Mucosa of rectum (tissue), 2 donors: ENCODE data around the gene ADPGK.

ENCODE experiments used
- H3K27ac ChIP-seq, 2 donors: one replicate each; pipeline ENCODE4 v1.7.0; 2013; ENCODE audit warnings: inconsistent platforms in 2 of 2, low read depth in 2 of 2, low read length in 2 of 2
- H3K27me3 ChIP-seq, 2 donors: one replicate each; pipeline ENCODE4 v1.7.0; 2013; ENCODE audit warnings: low read length in 2 of 2; ENCODE audit not compliant: control insufficient read depth in 2 of 2, insufficient read depth in 2 of 2
- H3K36me3 ChIP-seq, 2 donors: one replicate each; pipeline ENCODE4 v1.7.0; 2013; ENCODE audit warnings: low read length in 2 of 2; ENCODE audit not compliant: control insufficient read depth in 2 of 2, insufficient read depth in 2 of 2
- H3K4me1 ChIP-seq, 2 donors: one replicate each; pipeline ENCODE4 v1.7.0; 2013; ENCODE audit warnings: low read length in 2 of 2, mild to moderate bottlenecking in 1 of 2; ENCODE audit not compliant: control insufficient read depth in 2 of 2, insufficient read depth in 2 of 2
- H3K4me3 ChIP-seq, 2 donors: one replicate each; pipeline ENCODE4 v1.7.0; 2013; ENCODE audit warnings: low read length in 2 of 2
- H3K9ac ChIP-seq, 2 donors: one replicate each; pipeline ENCODE4 v1.7.0; 2013; ENCODE audit warnings: low read length in 2 of 2, low read depth in 1 of 2, mild to moderate bottlenecking in 1 of 2
- H3K9me3 ChIP-seq, 2 donors: one replicate each; pipeline ENCODE4 v1.7.0; 2013; ENCODE audit warnings: low read length in 2 of 2; ENCODE audit not compliant: control insufficient read depth in 2 of 2
- donor health status: healthy.
- donor health status: Normal muscosa, but diverticular disease.

ADPGK gene

GRCh38 chr15:72706266-72706665 lies 77.3 kb downstream of the ADPGK start:
- no peak overlapping the region for H3K27ac ChIP-seq
- no peak overlapping the region for H3K9ac ChIP-seq
- no peaks in the 10 kb centered on the region for H3K36me3 ChIP-seq
- no peak overlapping the region for H3K4me3 ChIP-seq
- no peaks in the 10 kb centered on the region for H3K9me3 ChIP-seq
- H3K4me1 ChIP-seq: no peaks in the 10 kb centered on the region
- H3K27me3 ChIP-seq: no peaks in the 10 kb centered on the region
